ENCODE data around the gene KRTAP20-4.

The KRTAP20-4 gene

GRCh38 chr21:30652891-30653290, 32.5 kb downstream of the KRTAP20-4 start:
- DNase-seq (ENCODE audit: low spot score): no peak

- no peak for DNase-seq (ENCODE audit: low spot score)
These were observed 48.3 kb downstream of the KRTAP20-4 start for GRCh38 chr21:30668776-30669175.

All from AG20443 (cell line).